ENCODE results near the gene TAC3.

Gene TAC3

GRCh38 chr12:57051011-57051410 is 34.7 kb upstream of the TAC3 start:
- no peaks in the 10 kb centered on the region for H3K9me2 ChIP-seq (replicated peaks; ENCODE audit: insufficient read depth, low read length)
- H4K20me1 ChIP-seq (ENCODE audit: low read depth, low read length), result no peaks in the 10 kb centered on the region
- H3K27me3 ChIP-seq (ENCODE audit: low read length), result no peaks in the 10 kb centered on the region
- no peak overlapping the region for H3K27ac ChIP-seq (ENCODE audit: low read depth, low read length)
- no peak overlapping the region for H3K9ac ChIP-seq (ENCODE audit: low read length)
- H3K79me2 ChIP-seq (ENCODE audit: insufficient read depth, low read length), result no peaks in the 10 kb centered on the region
- no peaks in the 10 kb centered on the region for H3F3A ChIP-seq (ENCODE audit: insufficient read depth)
- no peak overlapping the region for H3K4me2 ChIP-seq (ENCODE audit: low read depth, low read length, poor library complexity, severe bottlenecking)
- H2AFZ ChIP-seq (ENCODE audit: low read depth, low read length, severe bottlenecking), result no peak overlapping the region
- no peaks in the 10 kb centered on the region for H3K9me3 ChIP-seq (ENCODE audit: insufficient read depth, low read length)
- no peak for TF ChIP-seq EZH2phosphoT487 (conservative IDR thresholded peaks at IDR 0.05; ENCODE audit: low read length)
- TF ChIP-seq, protein P1, sequence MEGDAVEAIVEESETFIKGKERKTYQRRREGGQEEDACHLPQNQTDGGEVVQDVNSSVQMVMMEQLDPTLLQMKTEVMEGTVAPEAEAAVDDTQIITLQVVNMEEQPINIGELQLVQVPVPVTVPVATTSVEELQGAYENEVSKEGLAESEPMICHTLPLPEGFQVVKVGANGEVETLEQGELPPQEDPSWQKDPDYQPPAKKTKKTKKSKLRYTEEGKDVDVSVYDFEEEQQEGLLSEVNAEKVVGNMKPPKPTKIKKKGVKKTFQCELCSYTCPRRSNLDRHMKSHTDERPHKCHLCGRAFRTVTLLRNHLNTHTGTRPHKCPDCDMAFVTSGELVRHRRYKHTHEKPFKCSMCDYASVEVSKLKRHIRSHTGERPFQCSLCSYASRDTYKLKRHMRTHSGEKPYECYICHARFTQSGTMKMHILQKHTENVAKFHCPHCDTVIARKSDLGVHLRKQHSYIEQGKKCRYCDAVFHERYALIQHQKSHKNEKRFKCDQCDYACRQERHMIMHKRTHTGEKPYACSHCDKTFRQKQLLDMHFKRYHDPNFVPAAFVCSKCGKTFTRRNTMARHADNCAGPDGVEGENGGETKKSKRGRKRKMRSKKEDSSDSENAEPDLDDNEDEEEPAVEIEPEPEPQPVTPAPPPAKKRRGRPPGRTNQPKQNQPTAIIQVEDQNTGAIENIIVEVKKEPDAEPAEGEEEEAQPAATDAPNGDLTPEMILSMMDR (IDR thresholded peaks at IDR 0.05; ENCODE audit: insufficient read depth, low read length, poor library complexity, severe bottlenecking), result no peak
- H3K36me3 ChIP-seq (ENCODE audit: low read length), result peaks cover 9% of the 10 kb centered on the region; the same call in 1 of the 2 replicates
- no peak overlapping the region for H3K4me3 ChIP-seq (ENCODE audit: insufficient read depth, low read length, poor library complexity, severe bottlenecking)

DNA sequence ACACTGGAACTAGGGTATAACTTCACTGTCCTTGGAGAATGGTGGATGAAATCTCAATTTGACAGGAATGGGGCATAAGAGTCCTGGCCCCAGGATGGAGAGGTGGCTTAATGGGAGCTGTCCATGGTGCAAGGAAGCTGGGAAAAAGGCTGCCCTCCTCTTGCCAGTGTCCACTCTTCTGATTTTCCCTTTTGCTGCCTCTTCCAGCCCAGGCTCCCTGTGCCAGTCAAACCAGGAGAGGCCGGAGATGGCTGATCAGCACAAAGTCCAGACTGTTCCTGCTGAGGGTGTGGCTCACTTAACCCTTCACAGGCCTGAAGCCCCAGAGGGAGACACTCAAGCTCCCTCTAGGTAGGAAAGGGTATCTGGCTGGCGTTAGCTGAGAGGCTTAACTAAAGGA is 33.6 kb upstream of the TAC3 start, which contains the start of gene MYO1A:
TSS of gene MYO1A (minus strand) at position 240 of the 400 bp plus-strand sequence. CDS start 1,806 bp downstream, outside the sequence.
- Histone ChIP-seq H3K4me3 (ENCODE audit: insufficient read depth, low read length, poor library complexity, severe bottlenecking) (no peak within 1 kb of the TSS), H3K79me2 (ENCODE audit: insufficient read depth, low read length) (no peaks in the 10 kb centered on the region), H3F3A (ENCODE audit: insufficient read depth) (no peaks in the 10 kb centered on the region), H3K27ac (ENCODE audit: low read depth, low read length) (no peak within 1 kb of the TSS), H3K9me3 (ENCODE audit: insufficient read depth, low read length) (no peaks in the 10 kb centered on the region), H2AFZ (ENCODE audit: low read depth, low read length, severe bottlenecking) (no peak within 1 kb of the TSS), H3K36me3 (ENCODE audit: low read length) (0 out of 2 replicates have a peak, but pooled peaks cover 4% of the 10 kb centered on the region), H4K20me1 (ENCODE audit: low read depth, low read length) (no peaks in the 10 kb centered on the region), H3K9me2 (replicated peaks; ENCODE audit: insufficient read depth, low read length) (no peaks in the 10 kb centered on the region), H3K9ac (ENCODE audit: low read length) (no peak within 1 kb of the TSS), H3K27me3 (ENCODE audit: low read length) (no peaks in the 10 kb centered on the region), H3K4me2 (ENCODE audit: low read depth, low read length, poor library complexity, severe bottlenecking) (no peak within 1 kb of the TSS)
- TF ChIP-seq, protein P1 (IDR thresholded peaks at IDR 0.05; ENCODE audit: insufficient read depth, low read length, poor library complexity, severe bottlenecking), result no peak
- TF ChIP-seq EZH2phosphoT487 (conservative IDR thresholded peaks at IDR 0.05; ENCODE audit: low read length), result no peak

- Histone ChIP-seq H2AFZ (ENCODE audit: low read depth, low read length, severe bottlenecking) (no peak overlapping the region), H3K79me2 (ENCODE audit: insufficient read depth, low read length) (no peaks in the 10 kb centered on the region), H3K36me3 (ENCODE audit: low read length) (0 out of 2 replicates have a peak, but pooled peaks cover 1% of the 10 kb centered on the region), H3K9ac (ENCODE audit: low read length) (no peak overlapping the region), H3K27ac (ENCODE audit: low read depth, low read length) (no peak overlapping the region), H3K9me2 (replicated peaks; ENCODE audit: insufficient read depth, low read length) (no peaks in the 10 kb centered on the region), H3K4me2 (ENCODE audit: low read depth, low read length, poor library complexity, severe bottlenecking) (no peak overlapping the region), H3K4me3 (ENCODE audit: insufficient read depth, low read length, poor library complexity, severe bottlenecking) (no peak overlapping the region), H3K27me3 (ENCODE audit: low read length) (no peaks in the 10 kb centered on the region), H4K20me1 (ENCODE audit: low read depth, low read length) (no peaks in the 10 kb centered on the region), H3K9me3 (ENCODE audit: insufficient read depth, low read length) (no peaks in the 10 kb centered on the region), H3F3A (ENCODE audit: insufficient read depth) (no peaks in the 10 kb centered on the region)
- TF ChIP-seq, protein P1 (IDR thresholded peaks at IDR 0.05; ENCODE audit: insufficient read depth, low read length, poor library complexity, severe bottlenecking), result no peak
- TF ChIP-seq EZH2phosphoT487 (conservative IDR thresholded peaks at IDR 0.05; ENCODE audit: low read length), result no peak
These were observed 32.8 kb upstream of the TAC3 start for GRCh38 chr12:57049119-57049446.
